Caco-2 (cell line): ENCODE data around the gene CLEC5A. TPM values are rescaled to one million over a fixed set of nuclear protein-coding genes. Genes with fewer than 3 reads are reported as not detected.

Experiments used
- BruUV-seq: library from RNA; stranded (reverse); fragments of 400-500 nt; replicated peaks from 2 replicates; lab custom pipeline; 2021; lab: Mats Ljungman, UMichigan
- CTCF ChIA-PET: fragments of 300-600 bp; sonication (Branson Sonifier 250); formaldehyde crosslinking; loops from one replicate; lab custom pipeline; 2022; ENCODE audit warnings: antibody characterized with exemption; lab: Charles Lee
- POLR2A ChIA-PET: fragments of 300-600 bp; sonication (Branson Sonifier 250); formaldehyde crosslinking; loops from one replicate; lab custom pipeline; 2022; ENCODE audit warnings: antibody characterized with exemption; lab: Charles Lee
- DNase-seq, 2 experiments: peaks; one replicate each; pipeline versions ENCODE4 v3.0.0 to v3.0.0-alpha.2; 2020 to 2022
- H3K27me3 ChIP-seq: replicated peaks from 2 replicates; pipeline ENCODE4 v1.6.0; 2011; ENCODE audit warnings: low read length; ENCODE audit not compliant: control insufficient read depth, insufficient read depth
- H3K36me3 ChIP-seq: 2 replicates; pipeline ENCODE4 v1.5.1; 2011; ENCODE audit warnings: low read length; ENCODE audit not compliant: control insufficient read depth, insufficient read depth
- H3K4me1 ChIP-seq: fragments of 250-450 bp; sonication (Bioruptor Pico); 2 replicates; pipeline ENCODE4 v1.5.1; 2020; ENCODE audit warnings: mild to moderate bottlenecking
- H3K4me3 ChIP-seq: 2 replicates; pipeline ENCODE4 v1.5.1; 2011; ENCODE audit warnings: low read depth, mild to moderate bottlenecking, control low read depth, low read length
- H3K9me3 ChIP-seq: fragments of 250-450 bp; sonication (Bioruptor Pico); 2 replicates; pipeline ENCODE4 v1.5.1; 2020; ENCODE audit warnings: mild to moderate bottlenecking, moderate library complexity
- H3K27ac Mint-ChIP-seq: one replicate; pipeline ENCODE4 v1.8.0; 2022; ENCODE audit warnings: mixed read lengths; ENCODE audit not compliant: unreplicated experiment
- H3K27me3 Mint-ChIP-seq: one replicate; pipeline ENCODE4 v1.8.0; 2022; ENCODE audit warnings: mixed read lengths; ENCODE audit not compliant: insufficient read depth, unreplicated experiment
- H3K36me3 Mint-ChIP-seq: one replicate; pipeline ENCODE4 v1.8.0; 2022; ENCODE audit warnings: mild to moderate bottlenecking, mixed read lengths; ENCODE audit not compliant: insufficient read depth, unreplicated experiment
- H3K4me1 Mint-ChIP-seq: one replicate; pipeline ENCODE4 v1.8.0; 2022; ENCODE audit warnings: low read depth, mixed read lengths; ENCODE audit not compliant: unreplicated experiment
- H3K4me3 Mint-ChIP-seq: one replicate; pipeline ENCODE4 v1.8.0; 2022; ENCODE audit warnings: mild to moderate bottlenecking, moderate library complexity, mixed read lengths; ENCODE audit not compliant: unreplicated experiment
- H3K9me3 Mint-ChIP-seq: one replicate; pipeline ENCODE4 v1.8.0; 2022; ENCODE audit warnings: mixed read lengths; ENCODE audit not compliant: unreplicated experiment
- CTCF ChIP-seq, 2 experiments: fragments of 200-600 bp in 1 of 2; IDR thresholded peaks; 1 replicate in 1 of 2; 2 replicates in 1 of 2; pipeline versions ENCODE4 v1.5.1 to v1.8.0; 2011 to 2022; ENCODE audit warnings: antibody characterized with exemption in 1 of 2, control low read depth in 1 of 2, inconsistent platforms in 1 of 2, low read depth in 1 of 2, low read length in 1 of 2, mild to moderate bottlenecking in 1 of 2, moderate library complexity in 1 of 2; ENCODE audit not compliant: insufficient read depth in 1 of 2, severe bottlenecking in 1 of 2, unreplicated experiment in 1 of 2
- intact Hi-C: fragments of 100-400 bp; cut with micrococcal nuclease; formaldehyde crosslinking; loops from one replicate; pipeline ENCODE4 v1.10.0; 2022; ENCODE audit not compliant: unreplicated experiment
- total RNA-seq: library from RNA; stranded (reverse); gene quantifications from 2 replicates; pipeline ENCODE4 v1.2.3, GENCODE V29; 2022

CLEC5A gene
- total RNA-seq, 1 experiment from 2014 or later: not detected

- BruUV-seq: no TSS peak
- Histone ChIP-seq H3K27me3 (no peaks in the 10 kb centered on the region), H3K36me3 (no peaks in the 10 kb centered on the region), H3K4me3 (no peak overlapping the region), H3K4me1 (no peaks in the 10 kb centered on the region), H3K9me3 (peaks cover 11% of the 10 kb centered on the region)
- peaks cover 18% of the 10 kb centered on the region for H3K27me3 Mint-ChIP-seq
- TF ChIP-seq CTCF (IDR thresholded peaks at IDR 0.05; ENCODE audit: insufficient read depth in 1 of 2, low read depth in 1 of 2, low read length in 1 of 2, severe bottlenecking in 1 of 2, unreplicated experiment in 1 of 2): no peak
- ChIA-PET CTCF (no interaction called here), POLR2A (no interaction called here)
- intact Hi-C loops: no loop called here
- DNase-seq: no peak
- H3K9me3 Mint-ChIP-seq: peaks cover 29% of the 10 kb centered on the region
- H3K36me3 Mint-ChIP-seq: no peaks in the 10 kb centered on the region
- H3K27ac Mint-ChIP-seq: no peak overlapping the region
- no peaks in the 10 kb centered on the region for H3K4me1 Mint-ChIP-seq
- no peak overlapping the region for H3K4me3 Mint-ChIP-seq
Measured at GRCh38 chr7:141941075-141941474, 5.7 kb downstream of the CLEC5A start.

- POLR2A ChIA-PET: no interaction called here
- intact Hi-C loops: no loop called here
- BruUV-seq: no TSS peak
- Mint-ChIP-seq H3K4me3 (no peak overlapping the region), H3K9me3 (no peaks in the 10 kb centered on the region), H3K27ac (no peak overlapping the region), H3K27me3 (peaks cover 7% of the 10 kb centered on the region), H3K36me3 (no peaks in the 10 kb centered on the region), H3K4me1 (no peaks in the 10 kb centered on the region)
- Histone ChIP-seq H3K9me3 (no peaks in the 10 kb centered on the region), H3K4me3 (no peak overlapping the region), H3K36me3 (no peaks in the 10 kb centered on the region), H3K27me3 (no peaks in the 10 kb centered on the region), H3K4me1 (no peaks in the 10 kb centered on the region)
- no peak for DNase-seq
- no peak for TF ChIP-seq CTCF (IDR thresholded peaks at IDR 0.05; ENCODE audit: insufficient read depth in 1 of 2, low read depth in 1 of 2, low read length in 1 of 2, severe bottlenecking in 1 of 2, unreplicated experiment in 1 of 2)
- CTCF ChIA-PET: no interaction called here
Measured at GRCh38 chr7:141930211-141930610, 16.6 kb downstream of the CLEC5A start.

GRCh38 chr7:141928845-141929195, 18.0 kb downstream of the CLEC5A start:
- no peak for TF ChIP-seq CTCF (IDR thresholded peaks at IDR 0.05; ENCODE audit: insufficient read depth in 1 of 2, low read depth in 1 of 2, low read length in 1 of 2, severe bottlenecking in 1 of 2, unreplicated experiment in 1 of 2)
- peaks cover 7% of the 10 kb centered on the region for H3K27me3 Mint-ChIP-seq
- H3K9me3 ChIP-seq: no peaks in the 10 kb centered on the region
- no peak overlapping the region for H3K4me3 ChIP-seq
- ChIA-PET CTCF (no interaction called here), POLR2A (no interaction called here)
- no peaks in the 10 kb centered on the region for H3K36me3 Mint-ChIP-seq
- H3K4me1 ChIP-seq: no peaks in the 10 kb centered on the region
- intact Hi-C loops: no loop called here
- H3K36me3 ChIP-seq: no peaks in the 10 kb centered on the region
- H3K27me3 ChIP-seq: no peaks in the 10 kb centered on the region
- no peak overlapping the region for H3K27ac Mint-ChIP-seq
- no peaks in the 10 kb centered on the region for H3K9me3 Mint-ChIP-seq
- H3K4me1 Mint-ChIP-seq: no peaks in the 10 kb centered on the region
- DNase-seq: no peak
- BruUV-seq: no TSS peak
- H3K4me3 Mint-ChIP-seq: no peak overlapping the region
